ENCODE results near the gene NECTIN3. TPM values are rescaled to one million over a fixed set of nuclear protein-coding genes. Genes with fewer than 3 reads are reported as not detected.

The NECTIN3 gene, protein sequence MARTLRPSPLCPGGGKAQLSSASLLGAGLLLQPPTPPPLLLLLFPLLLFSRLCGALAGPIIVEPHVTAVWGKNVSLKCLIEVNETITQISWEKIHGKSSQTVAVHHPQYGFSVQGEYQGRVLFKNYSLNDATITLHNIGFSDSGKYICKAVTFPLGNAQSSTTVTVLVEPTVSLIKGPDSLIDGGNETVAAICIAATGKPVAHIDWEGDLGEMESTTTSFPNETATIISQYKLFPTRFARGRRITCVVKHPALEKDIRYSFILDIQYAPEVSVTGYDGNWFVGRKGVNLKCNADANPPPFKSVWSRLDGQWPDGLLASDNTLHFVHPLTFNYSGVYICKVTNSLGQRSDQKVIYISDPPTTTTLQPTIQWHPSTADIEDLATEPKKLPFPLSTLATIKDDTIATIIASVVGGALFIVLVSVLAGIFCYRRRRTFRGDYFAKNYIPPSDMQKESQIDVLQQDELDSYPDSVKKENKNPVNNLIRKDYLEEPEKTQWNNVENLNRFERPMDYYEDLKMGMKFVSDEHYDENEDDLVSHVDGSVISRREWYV
- total RNA-seq, result 24.8 and 38.3 TPM in 2 replicates

DNA sequence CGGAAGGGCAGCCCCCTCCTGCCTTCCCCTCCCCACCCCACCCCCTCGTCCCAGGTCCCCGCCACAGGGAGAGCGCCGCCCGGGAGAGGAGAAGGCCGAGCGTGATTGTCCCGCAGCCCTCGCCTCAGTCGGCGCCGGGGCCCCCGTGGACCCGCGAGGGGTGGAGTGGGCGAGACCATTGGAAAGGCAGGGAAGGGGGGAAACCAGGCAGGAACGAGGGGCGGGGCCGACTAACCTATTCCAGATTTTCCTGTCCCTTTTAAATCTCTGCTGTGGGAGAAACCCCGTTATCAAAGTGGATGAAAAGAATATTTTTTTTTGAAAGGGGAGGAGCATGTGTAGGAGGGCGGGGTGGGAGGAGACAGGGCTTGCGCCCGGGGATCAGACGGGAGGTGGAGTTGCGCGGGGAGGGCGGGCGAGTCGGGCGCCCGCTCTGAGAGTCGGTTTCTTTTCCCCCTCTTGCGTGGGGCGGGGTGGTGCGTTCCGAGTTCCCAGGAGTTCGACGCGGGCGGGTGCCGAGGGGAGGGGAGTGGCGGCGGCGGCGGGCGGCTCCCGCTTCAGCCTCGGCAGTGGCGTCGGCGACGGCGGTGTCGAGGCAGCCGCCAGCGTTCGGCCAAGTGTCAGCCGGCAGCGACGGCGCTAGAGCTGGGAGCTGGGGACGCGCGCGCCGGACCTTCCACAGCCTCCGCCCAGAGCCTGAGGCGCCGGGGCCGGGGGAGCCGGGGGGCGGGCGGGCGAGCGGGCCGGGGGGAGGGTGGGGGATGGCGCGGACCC is at the start of gene NECTIN3:
Gene NECTIN3, plus strand, starts transcription at position 560 of the 774 bp plus-strand sequence. Its CDS starts 202 bp downstream, at position 762.

